BLaER1 treated with 17β-estradiol and CSF1 and Interleukin-3, amounts not matched to agents 10 nM and 100 nM (cell line): ENCODE results near the gene FBXO24.
A peak's percentile ranks its signal among the peaks of the same experiment; 100 is the strongest.

ENCODE experiments used
- H3K27ac ChIP-seq, 11 experiments: shearing (Covaris generic); formaldehyde crosslinking; 2 replicates each; pipeline ENCODE4 v1.8.1; 2022
- H3K27me3 ChIP-seq, 11 experiments: shearing (Covaris generic); formaldehyde crosslinking; 2 replicates each; pipeline ENCODE4 v1.8.1; 2022
- H3K36me3 ChIP-seq, 11 experiments: shearing (Covaris generic); formaldehyde crosslinking; 2 replicates each; pipeline ENCODE4 v1.8.1; 2022
- H3K4me1 ChIP-seq, 10 experiments: shearing (Covaris generic); formaldehyde crosslinking; 2 replicates each; pipeline ENCODE4 v1.8.1; 2022
- H3K4me2 ChIP-seq, 11 experiments: shearing (Covaris generic); formaldehyde crosslinking; 2 replicates each; pipeline ENCODE4 v1.8.1; 2022
- H3K4me3 ChIP-seq, 10 experiments: shearing (Covaris generic); formaldehyde crosslinking; 2 replicates each; pipeline ENCODE4 v1.8.1; 2022
- H3K9ac ChIP-seq, 11 experiments: shearing (Covaris generic); formaldehyde crosslinking; 2 replicates each; pipeline ENCODE4 v1.8.1; 2022
- H3K9me3 ChIP-seq, 11 experiments: shearing (Covaris generic); formaldehyde crosslinking; replicated peaks in 1 of 11; 2 replicates each; pipeline ENCODE4 v1.8.1; 2022
- H4K20me1 ChIP-seq, 11 experiments: shearing (Covaris generic); formaldehyde crosslinking; 2 replicates each; pipeline ENCODE4 v1.8.1; 2022
- Cebpa-rat ChIP-seq, 11 experiments: shearing (Covaris generic); IDR thresholded peaks; 2 replicates each; pipeline ENCODE4 v1.8.1; 2022

The FBXO24 gene

GRCh38 chr7:100639995-100640516 is 53.9 kb downstream of the FBXO24 start:
- H3K27ac ChIP-seq: no peak overlapping the region
- H3K36me3 ChIP-seq: no peaks in the 10 kb centered on the region
- no peak overlapping the region for H3K4me2 ChIP-seq
- no peak overlapping the region for H3K9ac ChIP-seq
- no peaks in the 10 kb centered on the region for H4K20me1 ChIP-seq
- H3K4me1 ChIP-seq: peaks cover 4 to 18% (median 12%) of the 10 kb centered on the region in 10 experiments; a peak in 17 of 20 replicates
- H3K4me3 ChIP-seq: no peak overlapping the region
- no peak for TF ChIP-seq Cebpa-rat (IDR thresholded peaks at IDR 0.05)
- H3K9me3 ChIP-seq: no peaks in the 10 kb centered on the region
- H3K27me3 ChIP-seq: no peaks in the 10 kb centered on the region

DNA sequence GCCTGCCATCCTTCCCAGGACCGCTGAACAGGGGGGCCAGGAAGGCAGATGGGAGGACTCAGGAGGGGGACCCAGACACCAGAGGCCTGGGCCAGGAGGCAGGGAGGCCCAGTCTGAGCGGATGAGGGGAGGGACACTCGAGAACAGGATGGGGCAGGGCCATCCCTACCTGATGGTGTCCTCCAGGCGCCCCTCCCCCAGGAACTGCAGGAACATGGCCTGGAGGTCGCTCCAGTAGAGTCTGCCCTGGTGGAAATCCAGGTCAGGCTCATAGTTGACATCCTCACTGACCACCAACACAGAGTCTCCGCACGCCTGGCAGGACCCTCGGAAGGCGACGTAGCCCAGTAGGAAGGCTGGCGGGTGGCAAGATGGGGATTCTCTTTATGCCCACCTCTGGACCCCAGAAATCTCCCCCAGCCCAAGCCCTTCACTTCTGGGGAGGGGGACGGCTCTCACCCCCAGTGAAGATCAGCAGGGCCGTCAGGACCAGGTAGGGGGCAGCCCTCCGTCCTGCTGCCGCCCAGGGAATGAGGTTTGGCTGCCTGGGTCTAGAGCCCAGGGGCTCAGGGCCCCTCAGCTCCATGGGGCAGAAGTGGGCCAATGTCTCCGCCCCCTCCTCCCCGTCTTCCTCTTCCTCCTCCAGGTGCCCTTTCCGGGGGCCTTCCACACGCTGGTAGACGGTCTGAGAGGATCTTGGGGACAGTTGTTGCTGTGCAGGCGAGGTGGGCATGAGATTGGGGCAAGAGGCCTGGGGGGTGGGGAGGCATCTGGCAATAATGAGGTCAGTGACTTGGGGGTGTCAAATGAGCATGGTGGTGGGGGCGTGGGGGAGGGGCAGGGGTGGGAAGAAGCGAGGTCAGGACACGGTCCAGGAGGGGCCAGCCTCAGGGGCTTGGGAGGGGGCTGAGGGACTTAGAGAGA is 54.7 kb downstream of the FBXO24 start:
- no peaks in the 10 kb centered on the region for H3K36me3 ChIP-seq
- H4K20me1 ChIP-seq: no peaks in the 10 kb centered on the region
- H3K9ac ChIP-seq: no peak overlapping the region; a peak in 1 of 22 replicates
- peaks cover 4 to 18% (median 12%) of the 10 kb centered on the region in 10 experiments; a peak in 17 of 20 replicates for H3K4me1 ChIP-seq
- H3K4me2 ChIP-seq: no peak overlapping the region
- no peaks in the 10 kb centered on the region for H3K27me3 ChIP-seq
- no peak for TF ChIP-seq Cebpa-rat (IDR thresholded peaks at IDR 0.05)
- no peak overlapping the region for H3K4me3 ChIP-seq
- H3K9me3 ChIP-seq: no peaks in the 10 kb centered on the region
- no peak overlapping the region for H3K27ac ChIP-seq

GRCh38 chr7:100641463-100641859 is 55.3 kb downstream of the FBXO24 start, which contains the start of gene TFR2:
Gene TFR2, minus strand, starts transcription at chr7:100641552. Its CDS starts 43 bp downstream, at chr7:100641509.
- peaks cover 4 to 18% (median 12%) of the 10 kb centered on the region in 10 experiments; a peak in 17 of 20 replicates for H3K4me1 ChIP-seq
- H3K9ac ChIP-seq: no peak within 1 kb of the TSS; a peak in 1 of 22 replicates
- no peaks in the 10 kb centered on the region for H4K20me1 ChIP-seq
- H3K9me3 ChIP-seq: no peaks in the 10 kb centered on the region
- no peaks in the 10 kb centered on the region for H3K36me3 ChIP-seq
- H3K4me2 ChIP-seq: peak within 1 kb of the TSS; percentile 38 to 75 (median 61); a peak in 21 of 22 replicates
- H3K4me3 ChIP-seq: no peak within 1 kb of the TSS
- TF ChIP-seq Cebpa-rat (IDR thresholded peaks at IDR 0.05): no peak
- no peaks in the 10 kb centered on the region for H3K27me3 ChIP-seq
- no peak within 1 kb of the TSS for H3K27ac ChIP-seq

- Histone ChIP-seq H3K9ac (no peak overlapping the region), H4K20me1 (no peaks in the 10 kb centered on the region), H3K4me2 (peak overlapping the region; percentile 38 to 75 (median 61); a peak in 21 of 22 replicates), H3K4me3 (no peak overlapping the region), H3K36me3 (no peaks in the 10 kb centered on the region), H3K27ac (no peak overlapping the region), H3K4me1 (peaks cover 4 to 18% (median 12%) of the 10 kb centered on the region in 10 experiments; a peak in 17 of 20 replicates), H3K9me3 (no peaks in the 10 kb centered on the region), H3K27me3 (no peaks in the 10 kb centered on the region)
- no peak for TF ChIP-seq Cebpa-rat (IDR thresholded peaks at IDR 0.05)
These were observed 55.9 kb downstream of the FBXO24 start for GRCh38 chr7:100641860-100642533.

DNA sequence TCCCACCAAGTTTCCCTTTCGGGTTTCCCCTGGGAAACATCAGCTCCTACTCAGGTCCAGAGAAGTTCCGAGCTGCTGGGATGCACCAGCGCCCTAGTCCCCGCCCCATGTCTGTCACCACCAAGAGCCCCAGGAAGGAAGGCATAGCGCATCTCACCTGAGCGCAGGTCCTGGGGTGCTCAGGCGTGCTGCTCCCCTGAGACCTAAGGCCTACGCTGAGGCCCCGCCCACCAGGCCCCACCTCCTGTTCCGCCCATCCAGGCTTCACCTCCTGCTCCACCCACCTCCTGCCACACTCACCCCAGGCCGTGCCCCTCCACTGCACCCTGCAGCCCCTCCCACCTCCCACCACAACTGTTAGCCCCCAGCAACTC is 56.4 kb downstream of the FBXO24 start:
- no peak overlapping the region for H3K4me3 ChIP-seq
- H3K9me3 ChIP-seq: no peaks in the 10 kb centered on the region
- no peaks in the 10 kb centered on the region for H3K36me3 ChIP-seq
- peak overlapping the region; percentile 38 to 75 (median 61); a peak in 21 of 22 replicates for H3K4me2 ChIP-seq
- peaks cover 4 to 18% (median 12%) of the 10 kb centered on the region in 10 experiments; a peak in 17 of 20 replicates for H3K4me1 ChIP-seq
- H3K9ac ChIP-seq: no peak overlapping the region
- H3K27me3 ChIP-seq: no peaks in the 10 kb centered on the region
- no peak for TF ChIP-seq Cebpa-rat (IDR thresholded peaks at IDR 0.05)
- no peak overlapping the region for H3K27ac ChIP-seq
- no peaks in the 10 kb centered on the region for H4K20me1 ChIP-seq

DNA sequence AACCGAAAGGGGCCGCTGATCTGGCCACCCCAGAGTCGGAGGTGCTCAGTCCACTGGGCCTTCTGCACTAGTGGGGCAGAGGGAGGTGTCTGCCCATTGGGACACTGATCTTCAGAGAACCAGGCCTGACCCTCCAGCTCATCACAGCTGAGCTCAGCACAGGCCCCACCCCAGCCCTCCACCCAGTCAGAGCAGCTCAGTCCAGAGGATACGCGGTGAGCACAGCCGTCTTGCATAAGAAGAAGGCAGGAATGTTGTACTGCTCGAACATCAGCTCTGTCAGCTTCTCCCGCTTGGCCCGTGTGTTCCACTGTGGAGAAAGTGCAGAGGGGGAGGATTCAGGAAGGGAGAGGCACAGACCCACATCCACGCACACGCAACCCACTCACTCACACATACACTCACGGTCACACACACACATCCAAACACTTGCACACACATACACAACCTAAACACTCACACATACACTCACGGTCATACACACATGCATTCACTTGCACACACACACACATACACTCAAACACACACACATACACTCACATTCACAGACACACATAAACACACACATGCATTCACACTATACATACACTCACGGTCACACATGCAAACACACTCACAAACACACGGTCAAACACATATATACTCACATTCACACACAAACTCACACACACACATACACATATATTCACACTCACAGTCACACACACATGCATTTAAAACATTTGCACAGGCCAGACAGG is 63.9 kb downstream of the FBXO24 start:
- H3K4me2 ChIP-seq: no peak overlapping the region
- no peak overlapping the region for H3K9ac ChIP-seq
- no peaks in the 10 kb centered on the region for H3K9me3 ChIP-seq
- peaks cover 0 to 5% (median 0%) of the 10 kb centered on the region in 10 experiments; a peak in 3 of 20 replicates for H3K4me1 ChIP-seq
- no peaks in the 10 kb centered on the region for H4K20me1 ChIP-seq
- H3K27me3 ChIP-seq: peaks cover 2 to 7% (median 6%) of the 10 kb centered on the region in 11 experiments; a peak in 17 of 22 replicates
- H3K36me3 ChIP-seq: no peaks in the 10 kb centered on the region
- H3K27ac ChIP-seq: no peak overlapping the region
- H3K4me3 ChIP-seq: no peak overlapping the region
- no peak for TF ChIP-seq Cebpa-rat (IDR thresholded peaks at IDR 0.05)
